ENCODE results near the gene BLTP1.

- TF ChIP-seq, protein P1, sequence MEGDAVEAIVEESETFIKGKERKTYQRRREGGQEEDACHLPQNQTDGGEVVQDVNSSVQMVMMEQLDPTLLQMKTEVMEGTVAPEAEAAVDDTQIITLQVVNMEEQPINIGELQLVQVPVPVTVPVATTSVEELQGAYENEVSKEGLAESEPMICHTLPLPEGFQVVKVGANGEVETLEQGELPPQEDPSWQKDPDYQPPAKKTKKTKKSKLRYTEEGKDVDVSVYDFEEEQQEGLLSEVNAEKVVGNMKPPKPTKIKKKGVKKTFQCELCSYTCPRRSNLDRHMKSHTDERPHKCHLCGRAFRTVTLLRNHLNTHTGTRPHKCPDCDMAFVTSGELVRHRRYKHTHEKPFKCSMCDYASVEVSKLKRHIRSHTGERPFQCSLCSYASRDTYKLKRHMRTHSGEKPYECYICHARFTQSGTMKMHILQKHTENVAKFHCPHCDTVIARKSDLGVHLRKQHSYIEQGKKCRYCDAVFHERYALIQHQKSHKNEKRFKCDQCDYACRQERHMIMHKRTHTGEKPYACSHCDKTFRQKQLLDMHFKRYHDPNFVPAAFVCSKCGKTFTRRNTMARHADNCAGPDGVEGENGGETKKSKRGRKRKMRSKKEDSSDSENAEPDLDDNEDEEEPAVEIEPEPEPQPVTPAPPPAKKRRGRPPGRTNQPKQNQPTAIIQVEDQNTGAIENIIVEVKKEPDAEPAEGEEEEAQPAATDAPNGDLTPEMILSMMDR (IDR thresholded peaks at IDR 0.05; ENCODE audit: borderline replicate concordance, extremely low read depth, low read length, poor library complexity, severe bottlenecking), result no peak
- no peak for TF ChIP-seq EZH2 (IDR thresholded peaks at IDR 0.05; ENCODE audit: borderline replicate concordance, low read depth, low read length, severe bottlenecking)
These were observed at the start of gene BLTP1 for GRCh38 chr4:122151982-122152710.
